PC-3 (cell line): ENCODE results near the gene KRTAP2-2. TPM values are rescaled to one million over a fixed set of nuclear protein-coding genes. Genes with fewer than 3 reads are reported as not detected.

Experiments used
- ATAC-seq: fragments of 200-7000 bp; cut with Tn5 transposase; 2 replicates; pipeline ENCODE4 v1.9.1; 2020; ENCODE audit warnings: mild to moderate bottlenecking, moderate library complexity
- BruUV-seq: library from RNA; stranded (reverse); fragments of 400-500 nt; replicated peaks from 2 replicates; lab custom pipeline; 2021; lab: Mats Ljungman, UMichigan
- CTCF ChIA-PET: fragments of 300-600 bp; sonication (Branson Sonifier 250); formaldehyde crosslinking; loops from one replicate; lab custom pipeline; 2022; ENCODE audit warnings: antibody characterized with exemption; lab: Charles Lee
- POLR2A ChIA-PET: fragments of 300-600 bp; sonication (Branson Sonifier 250); formaldehyde crosslinking; loops from one replicate; lab custom pipeline; 2022; ENCODE audit warnings: antibody characterized with exemption; ENCODE audit not compliant: unreplicated experiment; lab: Charles Lee
- DNase-seq: peaks from one replicate; pipeline ENCODE4 v3.0.0-alpha.2; 2015
- H2AFZ ChIP-seq: fragments of 300-600 bp; sonication (generic); 2 replicates; pipeline ENCODE4 v1.6.0; 2016; ENCODE audit warnings: antibody characterized with exemption, low read length
- H3F3A ChIP-seq: fragments of 300-600 bp; sonication (generic); one replicate; pipeline ENCODE4 v1.6.0; 2017; ENCODE audit warnings: antibody characterized with exemption, low read length, control low read depth, mild to moderate bottlenecking; ENCODE audit not compliant: unreplicated experiment
- H3K27ac ChIP-seq: fragments of 300-600 bp; sonication (generic); 2 replicates; pipeline ENCODE4 v1.5.1; 2016; ENCODE audit warnings: mild to moderate bottlenecking, low read length
- H3K27me3 ChIP-seq: fragments of 300-600 bp; sonication (generic); 2 replicates; pipeline ENCODE4 v1.6.1; 2016; ENCODE audit warnings: low read length, mixed read lengths
- H3K36me3 ChIP-seq: fragments of 300-600 bp; sonication (generic); 2 replicates; pipeline ENCODE4 v1.6.1; 2016; ENCODE audit warnings: low read depth, mixed run types, low read length, mixed read lengths
- H3K4me1 ChIP-seq: fragments of 300-600 bp; sonication (generic); 2 replicates; pipeline ENCODE4 v1.5.1; 2016; ENCODE audit warnings: low read length; ENCODE audit not compliant: insufficient read depth
- H3K4me2 ChIP-seq: fragments of 300-600 bp; sonication (generic); 2 replicates; pipeline ENCODE4 v1.6.0; 2016; ENCODE audit warnings: low read length
- H3K4me3 ChIP-seq: fragments of 300-600 bp; sonication (generic); 2 replicates; pipeline ENCODE4 v1.5.1; 2016; ENCODE audit warnings: mild to moderate bottlenecking, low read length, mixed read lengths
- H3K79me2 ChIP-seq: fragments of 300-600 bp; sonication (generic); 2 replicates; pipeline ENCODE4 v1.6.1; 2017; ENCODE audit warnings: low read length, mixed read lengths
- H3K9ac ChIP-seq: fragments of 300-600 bp; sonication (generic); 2 replicates; pipeline ENCODE4 v1.6.0; 2016; ENCODE audit warnings: mild to moderate bottlenecking, low read length
- H3K9me2 ChIP-seq: fragments of 300-600 bp; sonication (generic); replicated peaks from 2 replicates; pipeline ENCODE4 v1.6.1; 2016; ENCODE audit warnings: mixed run types, low read length, mixed read lengths
- H3K9me3 ChIP-seq: fragments of 300-600 bp; sonication (generic); 2 replicates; pipeline ENCODE4 v1.6.1; 2016; ENCODE audit warnings: low read length, mixed read lengths
- H4K20me1 ChIP-seq: fragments of 300-600 bp; sonication (generic); 2 replicates; pipeline ENCODE4 v1.6.1; 2016; ENCODE audit warnings: low read length, mixed read lengths
- CTCF ChIP-seq: fragments of 300-600 bp; sonication (generic); conservative IDR thresholded peaks from 2 replicates; pipeline ENCODE4 v1.5.1; 2017; ENCODE audit warnings: antibody characterized with exemption, low read depth, mild to moderate bottlenecking, low read length
- EZH2 ChIP-seq: fragments of 300-600 bp; sonication (generic); IDR thresholded peaks from one replicate; pipeline ENCODE4 v1.6.1; 2017; ENCODE audit warnings: antibody characterized with exemption, mild to moderate bottlenecking, low read length; ENCODE audit not compliant: unreplicated experiment
- EZH2phosphoT487 ChIP-seq: fragments of 300-600 bp; sonication (generic); IDR thresholded peaks from 2 replicates; pipeline ENCODE4 v1.6.1; 2018; ENCODE audit warnings: mild to moderate bottlenecking, antibody characterized with exemption, low read length, borderline replicate concordance
- intact Hi-C: fragments of 100-400 bp; cut with micrococcal nuclease; formaldehyde crosslinking; loops from 2 replicates; pipeline ENCODE4 v1.9.0; 2023
- total RNA-seq: library from RNA; depleted of rRNA; stranded (reverse); fragments of >200 nt; gene quantifications from 2 replicates; pipeline ENCODE4 v1.2.3, GENCODE V29; 2014

The KRTAP2-2 gene
- total RNA-seq, 1 experiment from 2014 or later: not detected

GRCh38 chr17:41009936-41010335 lies 45.1 kb downstream of the KRTAP2-2 start:
- H4K20me1 ChIP-seq: no peaks in the 10 kb centered on the region
- ATAC-seq: no peak
- peaks cover 46% of the 10 kb centered on the region for H3K4me1 ChIP-seq
- peak overlapping the region; percentile 31 for H3K4me2 ChIP-seq
- H3K27me3 ChIP-seq: no peaks in the 10 kb centered on the region
- H3K27ac ChIP-seq: peak overlapping the region; percentile 28
- no peaks in the 10 kb centered on the region for H3K9me2 ChIP-seq
- BruUV-seq: no TSS peak
- H3K36me3 ChIP-seq: no peaks in the 10 kb centered on the region
- no peaks in the 10 kb centered on the region for H3K9me3 ChIP-seq
- intact Hi-C loops: loop anchor here (10.0 kb wide), 2 partner anchors 55 to 95 kb away; partner anchors contain the start of genes KRTAP2-3 and KRTAP2-4
- H3F3A ChIP-seq: peaks cover 5% of the 10 kb centered on the region
- no peak overlapping the region for H2AFZ ChIP-seq
- TF ChIP-seq EZH2: no peak
- TF ChIP-seq EZH2phosphoT487: no peak
- TF ChIP-seq CTCF: no peak
- ChIA-PET POLR2A (no interaction called here), CTCF (interaction anchor here (0.6 kb wide), 1 partner anchor 50 kb away, joined by 3 read pairs; no protein-coding TSS in a partner anchor)
- no peak for DNase-seq
- H3K4me3 ChIP-seq: no peak overlapping the region
- H3K9ac ChIP-seq: no peak overlapping the region
- H3K79me2 ChIP-seq: no peaks in the 10 kb centered on the region

GRCh38 chr17:41009301-41009760 lies 45.7 kb downstream of the KRTAP2-2 start:
- H3K9me3 ChIP-seq: no peaks in the 10 kb centered on the region
- ChIA-PET CTCF (interaction anchor here (0.6 kb wide), 1 partner anchor 50 kb away, joined by 3 read pairs; no protein-coding TSS in a partner anchor), POLR2A (no interaction called here)
- peak; percentile 61 for ATAC-seq
- H3K79me2 ChIP-seq: no peaks in the 10 kb centered on the region
- H3F3A ChIP-seq: peaks cover 5% of the 10 kb centered on the region
- no peak for TF ChIP-seq EZH2
- no peak for TF ChIP-seq CTCF
- no peak for TF ChIP-seq EZH2phosphoT487
- intact Hi-C loops: loop anchor here (10.0 kb wide), 2 partner anchors 55 to 95 kb away; partner anchors contain the start of genes KRTAP2-3 and KRTAP2-4
- DNase-seq: peak; percentile 81
- H3K9ac ChIP-seq: no peak overlapping the region
- no peak overlapping the region for H2AFZ ChIP-seq
- H3K9me2 ChIP-seq: no peaks in the 10 kb centered on the region
- H3K27me3 ChIP-seq: no peaks in the 10 kb centered on the region
- H3K4me3 ChIP-seq: no peak overlapping the region
- peak overlapping the region; percentile 31 for H3K4me2 ChIP-seq
- peak overlapping the region; percentile 28 for H3K27ac ChIP-seq
- no peaks in the 10 kb centered on the region for H4K20me1 ChIP-seq
- H3K4me1 ChIP-seq: peaks cover 45% of the 10 kb centered on the region
- no peaks in the 10 kb centered on the region for H3K36me3 ChIP-seq
- BruUV-seq: no TSS peak

DNA sequence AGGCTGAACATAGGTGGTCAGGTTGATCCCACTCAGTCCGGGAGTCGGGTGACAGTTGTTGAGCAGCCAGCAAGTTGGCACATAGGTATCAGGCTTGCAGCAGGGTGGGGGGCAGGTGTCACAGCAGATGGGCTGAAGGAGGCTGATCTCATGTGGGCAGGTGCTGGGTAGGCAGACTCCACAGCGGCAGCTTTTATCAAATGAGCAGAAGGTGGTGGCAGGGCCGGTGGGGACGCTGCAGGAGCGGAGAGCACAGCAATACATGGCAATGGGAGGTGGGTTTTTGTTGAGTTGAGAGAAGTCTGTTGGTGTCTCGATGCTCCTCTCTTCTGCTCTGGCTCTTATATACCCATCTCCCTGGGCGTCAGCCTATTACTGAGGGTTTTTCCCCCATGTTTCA lies 46.2 kb downstream of the KRTAP2-2 start, which contains the start of gene KRTAP3-1:
Gene KRTAP3-1 (minus strand): TSS at position 318 of the 400 bp plus-strand sequence. CDS start 54 bp downstream, at position 264.
- no peaks in the 10 kb centered on the region for H3K27me3 ChIP-seq
- ChIA-PET POLR2A (no interaction called here), CTCF (no interaction called here)
- ATAC-seq (no peak), DNase-seq (no peak)
- no peaks in the 10 kb centered on the region for H3K36me3 ChIP-seq
- no peaks in the 10 kb centered on the region for H4K20me1 ChIP-seq
- H3K9ac ChIP-seq: no peak within 1 kb of the TSS
- H2AFZ ChIP-seq: no peak within 1 kb of the TSS
- no peaks in the 10 kb centered on the region for H3K9me3 ChIP-seq
- no peaks in the 10 kb centered on the region for H3K79me2 ChIP-seq
- BruUV-seq: no TSS peak
- TF ChIP-seq CTCF (no peak), EZH2phosphoT487 (no peak), EZH2 (no peak)
- intact Hi-C loops: loop anchor here (10.0 kb wide), 2 partner anchors 56 to 94 kb away; partner anchors contain the start of genes KRTAP2-3 and KRTAP2-4
- peak within 1 kb of the TSS; percentile 28 for H3K27ac ChIP-seq
- no peaks in the 10 kb centered on the region for H3K9me2 ChIP-seq
- peaks cover 40% of the 10 kb centered on the region for H3K4me1 ChIP-seq
- peak within 1 kb of the TSS; percentile 31 for H3K4me2 ChIP-seq
- H3K4me3 ChIP-seq: no peak within 1 kb of the TSS
- H3F3A ChIP-seq: peaks cover 5% of the 10 kb centered on the region
